Measurements from ENCODE around the gene HIVEP1.

Gene HIVEP1

DNA sequence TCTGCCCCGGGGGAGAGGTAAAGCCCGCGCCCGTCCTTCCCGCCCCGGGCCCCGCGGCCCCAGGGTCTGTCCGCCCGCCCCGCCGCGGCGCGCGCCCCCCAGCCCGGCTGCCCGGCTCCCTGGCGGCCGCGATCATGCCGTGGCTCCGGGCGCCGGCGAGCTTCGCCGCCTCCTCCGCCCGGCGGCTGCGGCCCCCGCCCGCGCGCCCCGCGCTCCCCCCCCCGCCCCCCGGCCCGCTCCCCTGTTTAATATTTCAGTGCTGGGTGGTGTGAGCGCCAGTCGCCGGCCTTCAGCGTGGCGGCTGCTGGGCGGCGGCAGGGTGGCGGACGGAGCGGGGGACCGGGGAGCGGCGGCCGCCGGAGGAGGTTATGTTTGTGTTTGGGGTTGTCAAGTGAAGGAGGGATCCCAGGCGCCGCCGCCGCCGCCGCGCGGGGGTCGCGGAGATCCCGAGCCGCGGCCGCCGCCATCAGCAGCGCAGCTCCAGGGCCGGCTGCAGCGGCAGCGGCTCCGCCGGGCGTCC is at the start of gene HIVEP1:
TSS of gene HIVEP1 (plus strand) at position 275 of the 520 bp plus-strand sequence. CDS start 3,317 bp downstream, outside the sequence.
- DNase-seq: no peak

DNA sequence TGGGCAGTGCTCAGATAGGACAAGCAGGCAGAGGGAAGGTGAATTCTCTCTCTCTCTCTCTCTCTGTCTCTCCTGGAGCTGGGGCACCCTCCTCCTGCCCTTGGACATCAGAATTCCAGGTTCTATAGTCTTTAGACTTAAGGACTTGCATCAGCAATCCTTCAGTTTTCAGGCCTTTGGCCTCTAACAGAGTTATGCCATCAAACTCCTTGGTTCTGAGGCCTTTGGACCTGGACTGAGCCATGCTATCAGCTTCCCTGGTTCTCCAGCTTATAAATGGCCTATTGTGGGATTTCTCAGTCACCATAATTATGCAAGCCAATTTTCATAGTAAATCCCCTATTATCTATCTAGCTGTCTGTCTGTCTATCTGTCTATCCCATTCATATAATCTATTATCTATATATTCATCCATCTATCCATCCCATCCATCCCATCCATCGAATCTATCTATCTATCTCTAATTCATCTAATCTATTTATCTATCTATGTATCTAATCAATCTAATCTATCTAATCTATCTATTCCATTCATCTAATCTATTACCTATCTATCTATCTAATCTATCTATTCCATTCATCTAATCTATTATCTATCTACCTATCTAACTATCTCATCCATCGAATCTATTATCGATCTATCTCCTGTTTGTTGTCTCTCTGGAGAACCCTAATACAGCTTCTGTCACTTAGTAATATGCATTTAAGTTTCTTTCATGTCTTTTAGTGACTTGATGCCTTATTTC is 48.2 kb upstream of the HIVEP1 start:
- no peak for DNase-seq

DNA sequence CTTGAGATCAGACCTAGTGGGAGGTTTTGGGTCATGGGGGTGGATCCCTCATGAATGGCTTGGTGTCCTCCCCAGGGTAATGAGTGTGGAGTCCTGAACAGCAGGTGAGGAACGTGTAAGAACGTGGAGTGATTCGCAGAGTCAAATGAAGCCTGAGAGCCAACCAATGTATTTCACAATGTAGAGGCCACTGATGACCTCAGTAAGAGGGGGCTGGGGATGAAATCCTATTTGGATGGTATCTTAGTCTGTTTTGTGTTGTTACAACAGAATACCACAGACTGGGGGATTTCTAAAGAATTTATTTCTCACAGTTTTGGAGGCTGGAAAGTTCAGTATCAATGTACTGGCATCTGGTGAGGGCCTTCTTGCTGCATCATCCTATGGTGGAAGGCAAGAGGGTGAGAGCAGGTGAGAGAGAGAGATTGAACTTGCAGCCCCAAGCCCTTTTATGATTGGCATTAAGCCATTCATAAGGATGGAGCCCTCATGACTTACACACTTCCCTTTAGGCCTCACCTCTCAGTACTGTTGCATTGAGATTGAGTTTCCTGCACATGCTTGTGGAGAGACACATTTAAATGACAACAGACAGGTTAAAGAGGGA is 47.3 kb upstream of the HIVEP1 start:
- DNase-seq: no peak

DNA sequence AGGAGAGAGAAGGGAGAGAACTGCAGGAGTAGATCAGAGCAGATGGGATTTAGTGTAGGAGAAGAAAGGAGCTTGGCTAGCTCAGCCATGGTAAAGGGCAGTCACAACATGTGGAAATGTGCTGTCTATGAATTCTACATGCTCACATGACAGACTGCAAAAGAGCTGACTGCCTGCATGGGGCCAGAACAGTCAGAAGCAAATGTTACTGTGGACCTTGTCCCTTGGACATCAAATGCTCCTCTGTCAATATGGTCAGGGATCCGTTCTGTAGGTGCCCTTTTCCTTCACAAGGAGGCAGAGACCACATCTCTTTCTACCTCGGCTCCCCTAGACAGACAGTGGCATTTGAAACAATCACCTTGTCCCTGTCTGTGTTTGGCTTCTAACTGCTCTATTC is 46.6 kb upstream of the HIVEP1 start:
- DNase-seq: no peak

DNA sequence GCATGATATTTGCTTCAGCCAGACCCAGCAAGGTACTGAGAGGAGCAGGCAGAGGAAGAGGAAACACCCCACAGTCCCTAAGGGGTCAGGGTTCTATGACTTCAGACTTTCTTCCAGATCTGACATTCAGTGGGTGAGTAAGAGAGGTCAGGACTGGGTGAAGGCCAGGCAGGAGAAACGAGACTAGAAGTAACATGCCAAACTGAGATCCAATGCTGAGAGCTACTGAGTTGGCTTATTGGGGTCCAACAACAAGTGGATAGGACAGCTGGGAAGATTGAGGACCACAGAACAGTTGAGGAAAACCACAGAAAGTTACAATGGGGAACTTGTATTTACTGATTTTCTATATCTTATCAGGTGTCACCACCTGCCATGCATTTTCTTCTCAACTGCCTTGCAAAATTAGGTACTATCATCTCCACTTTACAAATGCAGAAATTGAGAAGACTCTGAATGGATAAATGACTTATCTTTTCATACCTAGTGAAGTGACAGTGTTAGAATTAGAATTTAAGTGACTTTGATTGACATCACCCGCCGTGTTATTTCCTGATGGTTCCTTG is 43.8 kb upstream of the HIVEP1 start:
- DNase-seq: no peak

DNA sequence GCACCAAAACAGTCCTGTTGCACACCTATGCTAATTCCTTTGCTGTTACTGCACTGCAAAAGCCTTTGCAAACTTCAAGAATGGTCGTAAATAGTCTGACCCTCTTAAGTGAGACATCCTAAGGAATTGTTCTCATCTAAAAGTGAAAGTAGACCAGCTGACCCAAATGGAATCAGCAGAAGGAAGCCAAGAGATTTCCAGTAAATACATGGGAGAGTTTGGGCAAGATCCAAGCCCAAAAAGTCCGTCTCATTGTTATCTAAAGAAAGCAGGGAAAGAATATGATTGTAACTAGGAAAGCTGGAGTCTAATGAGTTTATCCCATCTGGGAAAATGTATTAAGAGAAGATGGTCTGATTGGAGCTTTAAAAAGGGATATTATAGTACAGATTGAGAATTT is 43.0 kb upstream of the HIVEP1 start:
- DNase-seq: no peak

DNA sequence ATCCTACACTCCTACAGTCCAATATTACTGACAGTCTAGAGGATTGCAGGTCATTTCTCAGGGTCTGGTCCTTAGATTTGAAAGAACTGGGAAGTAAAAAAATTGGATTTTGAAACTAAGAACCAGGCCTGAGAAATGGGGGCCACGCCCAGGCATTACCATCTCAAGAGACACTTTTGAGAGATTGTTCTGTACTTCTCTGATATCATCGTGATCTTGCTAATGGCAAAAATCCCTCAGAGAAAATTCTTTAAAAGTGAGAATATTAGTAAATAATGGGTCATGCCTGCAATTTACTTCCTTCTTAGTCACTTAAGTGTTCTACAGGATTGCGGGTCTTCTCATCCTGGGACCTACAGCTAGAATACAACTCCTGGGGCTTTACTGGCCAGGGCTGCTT is 42.0 kb upstream of the HIVEP1 start:
- no peak for DNase-seq

DNA sequence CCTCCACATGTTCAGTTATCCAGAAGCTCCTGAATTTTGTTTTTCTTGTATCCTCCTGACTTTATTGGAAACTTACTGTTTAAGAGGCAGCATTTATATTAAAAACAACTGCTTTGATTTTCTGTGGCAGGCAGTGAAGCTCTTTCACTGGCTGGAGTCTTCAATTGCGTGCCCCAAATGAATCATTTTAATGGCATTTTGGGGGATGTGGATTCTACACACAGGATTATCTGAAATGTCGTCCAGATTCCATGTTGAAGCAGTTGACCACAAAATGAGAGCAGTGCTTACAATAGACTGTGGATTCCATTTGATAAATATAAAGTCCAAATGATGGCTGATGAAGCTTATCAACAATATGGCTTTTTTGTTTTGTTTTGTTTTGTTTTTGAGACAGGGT is 41.0 kb upstream of the HIVEP1 start:
- no peak for DNase-seq

DNA sequence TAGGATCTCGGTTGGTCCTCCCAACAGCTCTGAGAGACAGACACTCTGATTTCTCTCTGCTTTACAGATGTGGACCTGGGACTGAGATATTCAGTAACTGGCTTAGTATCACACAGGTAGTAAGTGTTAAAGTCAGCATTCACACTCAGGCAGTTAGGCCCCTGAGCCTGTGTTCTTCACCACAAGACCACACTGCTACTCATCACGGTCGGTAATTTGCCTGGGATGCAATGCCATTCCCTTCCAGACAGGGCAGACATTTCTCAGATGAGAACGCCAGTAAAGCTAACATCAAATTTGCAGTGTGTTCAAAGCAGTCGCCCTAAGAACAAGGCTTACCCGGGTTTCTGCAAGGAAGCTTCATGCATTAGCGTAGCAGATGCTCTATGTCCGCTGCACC is 39.8 kb upstream of the HIVEP1 start:
- DNase-seq: no peak

DNA sequence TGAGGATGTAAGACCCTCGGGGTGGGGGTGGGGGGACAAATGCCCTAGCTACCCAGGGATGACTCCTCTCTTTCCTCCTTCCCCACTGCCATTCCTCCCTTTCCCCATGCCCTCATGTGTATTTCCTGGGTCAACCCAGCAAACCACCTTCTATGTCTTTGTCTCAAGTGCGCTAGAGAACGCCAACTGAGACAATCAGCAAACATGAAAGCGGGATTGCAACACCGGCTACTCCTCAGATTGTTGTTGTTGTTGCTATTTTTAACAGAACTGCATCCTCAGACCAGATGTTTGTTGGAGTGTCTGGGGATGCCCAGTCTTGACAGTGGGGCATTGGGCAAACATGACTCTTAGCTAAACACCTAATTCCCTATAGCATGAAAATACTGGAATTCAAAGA is 39.3 kb upstream of the HIVEP1 start:
- DNase-seq: no peak

DNA sequence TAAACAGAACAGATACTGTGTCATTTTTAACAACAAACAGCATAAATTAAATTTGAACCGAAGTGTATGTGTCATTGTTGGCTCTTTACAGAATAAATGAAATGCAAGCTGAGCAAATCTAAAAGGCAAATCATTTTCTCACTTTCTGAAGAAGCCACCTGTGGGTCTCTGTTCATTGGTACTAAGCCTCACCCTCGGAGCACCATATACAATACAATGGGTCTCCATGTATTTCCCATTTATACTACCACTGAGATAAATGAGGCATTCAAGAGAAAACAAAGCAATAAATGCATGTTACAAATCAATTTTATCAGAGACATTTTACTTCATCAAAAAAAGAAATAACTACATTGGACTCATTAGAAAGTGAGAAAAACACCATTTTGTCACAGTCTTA is 38.9 kb upstream of the HIVEP1 start:
- DNase-seq: no peak

DNA sequence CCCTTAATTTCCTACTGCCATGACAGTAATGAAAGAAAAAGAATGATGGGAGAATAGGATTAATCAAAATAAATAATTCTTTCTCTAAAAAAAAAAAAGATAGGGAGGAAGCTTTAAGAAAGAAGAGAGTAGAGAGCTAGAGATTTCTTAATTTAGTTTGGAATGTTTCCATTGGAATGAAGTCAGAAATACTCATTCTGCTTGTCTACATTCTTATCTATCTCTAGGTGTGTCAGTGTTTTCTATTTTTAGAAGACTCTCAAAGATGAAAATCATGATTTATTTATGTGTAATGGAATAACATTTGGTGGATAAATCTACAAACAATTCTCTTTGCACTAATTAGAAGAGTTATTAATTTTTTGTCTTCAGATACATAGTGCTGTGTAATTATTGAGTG is 38.0 kb upstream of the HIVEP1 start:
- no peak for DNase-seq

DNA sequence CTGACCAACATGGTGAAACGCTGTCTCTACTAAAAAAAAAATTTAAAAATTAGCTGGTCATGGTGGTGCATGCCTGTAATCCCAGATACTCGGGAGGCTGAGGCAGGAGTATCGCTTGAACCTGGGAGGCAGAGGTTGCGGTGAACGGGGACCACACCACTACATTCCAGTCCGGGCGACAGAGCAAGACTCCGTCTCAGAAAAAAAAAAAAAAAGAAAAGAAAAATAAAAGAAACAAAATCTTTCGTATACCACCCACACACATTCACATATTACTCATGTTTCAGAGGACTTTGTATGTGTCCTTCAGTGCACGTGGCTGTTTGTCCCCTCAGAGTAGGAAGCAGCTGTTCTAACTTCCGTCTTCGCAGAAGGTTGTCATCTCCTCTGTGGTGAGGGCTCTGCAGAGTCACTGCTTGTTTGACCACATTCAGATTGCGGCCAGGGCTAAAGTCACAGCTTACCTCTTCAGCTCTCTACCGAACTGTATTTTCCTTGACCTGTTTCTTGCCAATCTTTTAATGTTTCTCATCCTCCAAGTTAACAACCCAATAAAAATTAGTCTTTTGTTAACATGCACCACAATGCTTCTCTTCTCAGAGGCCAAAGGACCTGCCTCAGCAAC is 36.6 kb upstream of the HIVEP1 start:
- no peak for DNase-seq

DNA sequence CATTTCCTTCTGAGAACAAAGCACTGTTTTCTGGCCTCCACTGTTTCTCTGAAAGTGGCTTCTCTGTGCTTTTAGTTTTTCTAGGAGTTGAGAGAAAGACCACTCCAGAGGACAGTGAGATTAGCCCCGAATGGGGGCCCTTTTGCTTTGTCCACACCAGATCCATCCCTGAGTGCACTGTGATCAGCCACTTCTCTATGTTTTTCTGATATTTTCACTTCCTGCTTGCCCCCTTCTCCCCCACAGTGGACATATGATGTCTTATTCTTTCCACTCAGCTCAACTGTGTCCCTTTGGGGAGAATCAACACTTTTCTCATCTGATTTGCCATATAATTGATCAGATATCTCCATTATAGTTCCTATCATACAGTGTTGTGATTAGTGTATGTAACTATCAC is 35.6 kb upstream of the HIVEP1 start:
- no peak for DNase-seq

DNA sequence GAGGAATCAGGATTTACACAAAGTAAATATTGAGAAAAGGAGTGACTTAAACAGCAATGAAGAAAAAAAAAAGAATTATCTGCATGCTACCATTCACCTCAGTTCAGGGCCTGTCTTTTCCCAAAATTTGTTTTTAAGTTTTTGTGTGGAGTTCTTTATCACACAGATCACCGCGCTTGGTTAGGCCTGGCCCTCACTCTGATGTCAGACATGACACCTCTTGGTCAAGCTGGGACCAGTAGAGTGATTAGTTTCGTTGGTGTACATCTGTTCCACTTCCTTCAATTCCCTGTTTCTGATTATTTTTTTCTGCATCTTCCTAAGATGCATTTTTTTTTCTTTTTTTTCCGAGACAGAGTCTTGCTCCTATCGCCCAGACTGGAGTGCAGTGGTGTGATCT is 34.9 kb upstream of the HIVEP1 start:
- DNase-seq: no peak

DNA sequence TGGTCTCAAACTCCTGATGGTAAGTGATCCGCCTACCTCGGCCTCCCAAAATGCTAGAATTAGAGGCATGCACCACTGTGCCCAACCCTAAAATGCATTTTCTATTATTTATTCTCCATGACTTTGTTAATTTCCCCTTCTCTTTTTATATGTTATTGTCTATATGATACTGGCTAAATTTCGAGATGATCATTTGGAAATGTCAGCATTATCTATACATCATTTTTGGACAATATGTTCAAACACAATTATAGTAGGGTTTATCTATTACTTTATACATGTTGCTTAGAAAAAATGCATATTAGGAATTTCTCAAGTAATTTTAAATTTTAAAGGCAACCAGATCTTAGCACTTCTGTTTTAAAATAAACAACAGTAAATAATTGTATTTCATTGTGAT is 34.4 kb upstream of the HIVEP1 start:
- DNase-seq: no peak

DNA sequence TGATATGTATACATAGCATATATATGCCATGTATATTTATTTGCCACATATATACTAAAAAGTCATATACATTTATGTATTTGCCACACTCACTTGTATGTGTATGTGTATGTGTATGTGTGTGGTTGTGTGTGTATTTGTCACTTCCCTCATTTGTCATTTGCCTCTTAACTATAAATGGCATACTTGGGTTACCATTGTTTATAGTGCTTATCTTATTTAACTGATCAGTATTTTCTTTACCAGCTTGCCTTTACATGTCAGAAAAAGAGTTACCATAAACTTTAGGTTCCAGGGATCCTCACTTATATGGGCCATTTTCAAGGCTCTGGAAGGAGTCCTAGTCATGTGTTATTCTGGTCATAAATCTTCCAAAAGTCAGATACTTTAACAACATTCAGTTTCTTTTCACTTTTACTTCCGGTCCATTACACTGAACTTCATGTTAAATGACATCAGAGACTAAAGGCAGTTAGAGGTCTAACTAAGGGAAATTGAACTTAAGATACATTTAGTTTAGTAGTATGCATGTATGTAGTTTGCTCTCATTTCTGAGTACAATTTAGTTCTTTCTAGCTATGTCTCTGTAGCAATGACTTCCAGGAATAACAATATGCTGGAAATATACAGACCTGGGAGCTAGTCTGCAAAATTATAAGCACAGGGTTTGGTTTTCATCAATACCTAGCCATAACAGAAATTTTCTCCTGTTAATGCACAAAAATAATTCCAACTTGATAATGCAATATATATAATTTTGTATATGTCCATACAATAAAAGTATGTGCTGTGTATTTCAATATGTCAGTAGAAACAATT is 33.7 kb upstream of the HIVEP1 start:
- no peak for DNase-seq

DNA sequence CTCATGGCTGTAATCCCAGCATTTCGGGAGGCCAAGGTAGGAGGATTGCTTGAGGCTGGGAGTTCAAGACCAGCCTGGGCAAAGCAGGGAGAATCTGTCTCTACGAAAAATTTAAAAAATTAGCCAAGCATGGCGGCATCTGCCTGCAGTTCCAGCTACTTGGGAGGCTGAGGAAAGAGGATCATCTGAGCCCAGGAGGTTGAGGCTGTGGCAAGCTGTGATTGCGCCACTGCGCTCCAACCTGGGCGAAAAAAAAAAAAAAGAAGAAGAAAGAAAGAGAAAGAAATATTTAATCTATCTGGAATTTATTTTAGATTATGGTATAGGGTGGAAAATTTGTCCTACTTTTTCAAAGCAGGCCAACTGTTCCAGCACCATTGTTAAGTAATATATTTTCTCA is 32.2 kb upstream of the HIVEP1 start:
- no peak for DNase-seq

DNA sequence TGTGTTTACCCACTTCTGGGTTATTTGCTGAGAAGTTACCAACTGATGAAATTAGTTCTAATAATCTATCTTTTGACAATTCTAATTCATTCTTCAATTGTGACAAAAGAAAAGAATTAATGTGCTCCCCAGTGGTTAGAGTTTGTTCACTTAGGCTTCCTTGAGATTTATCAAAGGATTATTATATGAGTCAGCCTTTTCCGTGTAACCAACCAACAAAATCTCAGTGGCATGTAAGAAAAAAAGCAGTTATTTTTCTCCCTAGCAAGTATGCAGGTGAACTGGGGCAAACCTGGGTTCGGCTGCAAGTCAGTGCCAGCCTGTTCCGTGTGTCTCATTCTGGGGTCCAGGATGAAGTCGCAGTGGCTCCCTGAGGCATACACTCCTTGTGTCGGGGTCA is 28.8 kb upstream of the HIVEP1 start:
- no peak for DNase-seq

DNA sequence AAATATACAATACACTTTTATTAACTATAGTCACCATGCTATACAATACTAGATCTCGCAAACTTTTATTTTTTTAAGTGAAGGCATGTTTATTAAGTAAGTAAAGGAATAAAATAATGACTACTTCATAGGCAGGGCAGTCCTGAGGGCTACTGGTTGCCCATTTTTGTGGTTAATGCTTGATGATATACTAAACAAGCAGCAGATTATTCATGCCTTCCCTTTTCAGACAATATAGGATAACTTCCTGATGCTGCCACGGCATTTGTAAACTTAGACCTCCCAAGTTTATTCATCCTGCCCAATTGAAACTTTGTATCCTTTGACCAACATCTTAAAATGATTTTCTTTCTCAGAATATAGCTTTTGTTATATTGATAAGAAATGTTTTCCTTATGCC is 24.7 kb upstream of the HIVEP1 start:
- no peak for DNase-seq

DNA sequence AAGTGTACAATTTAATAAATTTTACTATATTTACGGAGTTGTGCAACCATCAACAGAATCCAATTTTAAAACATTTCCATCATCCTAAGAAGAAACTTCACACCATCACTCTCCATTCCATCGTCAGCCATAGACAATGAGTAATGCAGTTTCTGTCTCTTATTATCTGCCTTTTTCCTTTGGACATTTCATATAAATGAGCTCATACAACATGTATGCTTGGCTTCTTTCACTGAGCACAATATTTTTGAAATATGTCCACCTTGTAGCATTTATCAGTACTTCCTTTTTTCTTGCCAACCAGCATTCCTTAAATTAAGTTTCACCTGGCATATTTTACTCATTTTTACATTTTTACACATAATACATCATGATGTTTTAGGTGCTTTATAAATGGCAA is 22.7 kb upstream of the HIVEP1 start:
- no peak for DNase-seq

DNA sequence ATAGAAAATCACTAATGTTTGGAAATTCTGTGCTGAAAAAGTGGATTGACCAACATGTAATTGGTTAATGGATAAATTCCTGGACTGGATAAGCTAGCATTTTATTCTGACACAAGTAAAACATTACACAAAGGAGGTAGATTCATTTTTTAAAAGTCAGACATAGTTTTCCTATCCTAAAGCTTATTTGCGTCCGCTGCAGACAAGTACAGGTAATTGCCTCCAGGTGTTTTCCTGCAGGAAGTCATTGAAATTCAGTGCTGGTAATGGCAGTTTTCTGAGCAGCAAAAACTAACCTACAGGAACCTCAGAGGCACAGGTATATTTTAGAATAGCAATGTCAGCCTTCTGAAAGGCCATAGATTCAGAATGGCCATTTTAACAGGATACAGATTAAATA is 20.0 kb upstream of the HIVEP1 start:
- no peak for DNase-seq

DNA sequence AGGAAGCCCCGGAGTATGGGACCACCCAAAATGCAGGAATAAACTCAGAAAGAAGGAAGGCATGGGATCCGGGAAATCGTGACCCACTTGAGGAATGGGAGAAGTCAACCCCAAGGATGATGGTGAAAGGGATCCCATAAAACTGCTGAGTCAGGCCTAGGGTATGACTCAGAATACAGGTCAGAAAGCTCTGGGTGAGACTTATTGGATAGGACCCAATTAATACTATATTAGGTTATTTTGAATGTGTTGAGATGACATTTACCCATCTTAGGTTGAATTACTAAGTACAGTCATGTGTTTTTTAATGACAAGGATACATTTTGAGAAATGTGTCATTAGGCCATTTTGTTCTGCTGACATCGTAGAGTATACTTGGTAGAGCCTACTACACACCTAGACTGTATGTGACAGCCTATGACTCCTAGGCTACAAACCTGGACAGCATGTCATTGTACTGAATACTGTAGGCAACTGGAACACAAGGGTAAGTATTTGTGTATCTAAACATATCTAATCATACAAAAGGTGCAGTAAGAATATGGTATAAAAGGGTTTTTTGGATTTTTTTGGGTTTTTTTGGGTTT is 17.1 kb upstream of the HIVEP1 start:
- no peak for DNase-seq
